Naive thymus-derived CD4-positive, alpha-beta T cell (primary cell): Measurements from ENCODE around the gene DTD1. TPM values are rescaled to one million over a fixed set of nuclear protein-coding genes. Genes with fewer than 3 reads are reported as not detected.
A peak's percentile ranks its signal among the peaks of the same experiment; 100 is the strongest.

Source experiments
- ATAC-seq: fragments of 150-1000 bp; cut with Tn5 transposase; 2 replicates; pipeline ENCODE4 v1.10.0; 2021; ENCODE audit warnings: mild to moderate bottlenecking, moderate library complexity
- CTCF ChIA-PET: fragments of 350-600 bp; sonication (Branson Sonifier 250); formaldehyde crosslinking; loops from one replicate; lab custom pipeline; 2021; ENCODE audit warnings: antibody characterized with exemption; lab: Charles Lee
- POLR2A ChIA-PET: fragments of 350-600 bp; sonication (Branson Sonifier 250); formaldehyde crosslinking; loops from one replicate; lab custom pipeline; 2021; ENCODE audit warnings: antibody characterized with exemption, inconsistent platforms; lab: Charles Lee
- DNase-seq, 9 donors: peaks; one replicate each; pipeline versions ENCODE4 v3.0.0 to v3.0.0-alpha.2; 2020 to 2022; ENCODE audit warnings: mixed read lengths in 1 of 9
- H3K27ac ChIP-seq: one replicate; pipeline ENCODE4 v1.7.0; 2013; ENCODE audit warnings: mild to moderate bottlenecking, low read depth, low read length, moderate library complexity
- H3K27me3 ChIP-seq, 2 donors: one replicate each; pipeline ENCODE4 v1.7.0; 2013; ENCODE audit warnings: low read length in 2 of 2, mild to moderate bottlenecking in 2 of 2, moderate library complexity in 2 of 2; ENCODE audit not compliant: control insufficient read depth in 2 of 2, insufficient read depth in 2 of 2
- H3K36me3 ChIP-seq, 3 experiments: 1 replicate in 2 of 3; 2 replicates in 1 of 3; pipeline ENCODE4 v1.7.0; 2013; ENCODE audit warnings: low read length in 3 of 3, mild to moderate bottlenecking in 3 of 3, moderate library complexity in 1 of 3; ENCODE audit not compliant: insufficient read depth in 3 of 3, control insufficient read depth in 2 of 3
- H3K4me1 ChIP-seq, 2 donors: one replicate each; pipeline ENCODE4 v1.7.0; 2013; ENCODE audit warnings: low read length in 2 of 2, mild to moderate bottlenecking in 2 of 2, moderate library complexity in 1 of 2; ENCODE audit not compliant: control insufficient read depth in 2 of 2, insufficient read depth in 2 of 2
- H3K4me3 ChIP-seq: 2 replicates; pipeline ENCODE4 v1.7.0; 2013; ENCODE audit warnings: mild to moderate bottlenecking, low read length
- H3K9me3 ChIP-seq, 3 experiments: 1 replicate in 2 of 3; 2 replicates in 1 of 3; pipeline ENCODE4 v1.7.0; 2013; ENCODE audit warnings: low read length in 3 of 3; ENCODE audit not compliant: control insufficient read depth in 2 of 3
- H3K27ac Mint-ChIP-seq, 9 donors: one replicate each; pipeline ENCODE4 v1.8.0; 2020 to 2022; ENCODE audit warnings: mixed read lengths in 9 of 9, mild to moderate bottlenecking in 8 of 9, moderate library complexity in 5 of 9, inconsistent platforms in 2 of 9
- H3K27me3 Mint-ChIP-seq, 5 donors: one replicate each; pipeline ENCODE4 v1.8.0; 2021 to 2022; ENCODE audit warnings: mixed read lengths in 5 of 5, mild to moderate bottlenecking in 1 of 5
- H3K36me3 Mint-ChIP-seq, 5 donors: one replicate each; pipeline ENCODE4 v1.8.0; 2020 to 2022; ENCODE audit warnings: mixed read lengths in 5 of 5, mild to moderate bottlenecking in 3 of 5, inconsistent platforms in 1 of 5
- H3K4me1 Mint-ChIP-seq, 7 donors: one replicate each; pipeline ENCODE4 v1.8.0; 2020 to 2022; ENCODE audit warnings: mixed read lengths in 7 of 7, mild to moderate bottlenecking in 3 of 7, inconsistent platforms in 1 of 7
- H3K4me3 Mint-ChIP-seq, 10 donors: one replicate each; pipeline ENCODE4 v1.8.0; 2020 to 2022; ENCODE audit warnings: mild to moderate bottlenecking in 10 of 10, mixed read lengths in 10 of 10, moderate library complexity in 6 of 10, inconsistent platforms in 2 of 10
- H3K9me3 Mint-ChIP-seq, 11 donors: one replicate each; pipeline ENCODE4 v1.8.0; 2020 to 2022; ENCODE audit warnings: mixed read lengths in 11 of 11, mild to moderate bottlenecking in 4 of 11, inconsistent platforms in 1 of 11, moderate library complexity in 1 of 11
- intact Hi-C, 2 donors: fragments of 100-400 bp; cut with micrococcal nuclease; formaldehyde crosslinking; loops; one replicate each; pipeline ENCODE4 v1.15.1; 2023
- polyA plus RNA-seq, 2 donors: library from polyadenylated mRNA; unstranded; fragments of 300-500 nt; fragmentation: Illumina TruSeq; gene quantifications; one replicate each; pipeline ENCODE4 v1.2.3, GENCODE V29; 2021
- total RNA-seq, 6 experiments: library from RNA in 5 of 6; stranded (reverse) in 5 of 6; gene quantifications; 1 replicate in 5 of 6; 2 replicates in 1 of 6; pipeline ENCODE4 v1.2.3 and lab custom pipeline; 2021 to 2026

Gene DTD1
- total and polyA plus RNA-seq, 7 experiments from 2014 or later: 12.7 to 42.5 (median 16.6) TPM

DNA sequence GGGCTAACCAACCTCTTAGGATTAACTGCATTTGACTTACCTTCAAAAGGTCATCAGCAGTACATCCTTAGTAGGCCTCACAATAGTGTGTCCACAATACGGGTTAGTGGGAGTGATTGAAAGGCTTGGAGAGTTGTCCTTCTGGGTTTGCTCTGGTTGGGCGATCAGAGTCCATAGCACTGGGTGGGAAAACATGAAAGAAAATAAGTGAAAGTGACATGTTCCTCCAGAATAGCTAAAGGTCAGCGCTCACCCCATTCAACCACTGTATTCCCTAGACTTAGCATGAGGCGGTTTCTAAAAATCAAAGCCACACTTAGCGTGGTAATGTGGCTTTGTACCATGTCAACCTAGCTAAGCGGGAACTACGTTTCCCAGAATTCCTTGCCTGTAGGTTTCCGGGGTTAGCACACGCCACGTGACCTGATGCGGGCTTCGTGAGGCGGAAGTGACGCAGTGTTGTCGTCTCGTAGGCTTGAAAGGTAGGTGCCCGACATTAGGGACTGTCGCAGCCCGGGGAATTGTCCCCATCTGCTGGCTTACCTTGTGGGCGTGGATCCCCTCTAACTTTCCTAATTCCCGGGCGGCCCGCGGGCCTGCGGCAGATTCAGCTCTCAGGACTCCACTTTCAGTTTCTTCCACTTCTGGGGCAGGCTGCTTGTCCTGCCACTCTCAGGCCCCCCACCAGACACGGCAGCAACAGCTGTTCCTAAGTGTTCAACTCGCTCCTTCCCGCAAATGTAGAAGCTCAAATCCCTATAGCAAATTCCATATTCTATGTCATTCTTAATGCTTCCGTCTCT lies 206.0 kb downstream of the DTD1 start:
- CTCF ChIA-PET: interaction anchor here (0.6 kb wide), 1 partner anchor 653 kb away, joined by 4 read pairs; no protein-coding TSS in a partner anchor
- H3K4me1 ChIP-seq: peaks cover 8% of the 10 kb centered on the region in 2 donors
- H3K27me3 Mint-ChIP-seq: peaks cover 11 to 26% (median 21%) of the 10 kb centered on the region in 5 donors
- ATAC-seq: peak; percentile 99
- H3K4me3 ChIP-seq: peak overlapping the region; percentile 87
- peak; percentile 62 to 94 (median 87) for DNase-seq
- peaks cover 0 to 10% (median 1%) of the 10 kb centered on the region in 11 donors for H3K9me3 Mint-ChIP-seq
- peak overlapping the region; percentile 92 for H3K27ac ChIP-seq
- no peaks in the 10 kb centered on the region for H3K27me3 ChIP-seq
- H3K4me3 Mint-ChIP-seq: peak overlapping the region; percentile 85 to 99 (median 96)
- POLR2A ChIA-PET: interaction anchor here (0.7 to 1.6 kb wide), 14 partner anchors 10 to 1223 kb away, joined by 3 to 12 read pairs (median 4); partner anchors contain the start of genes DZANK1, NAA20, POLR3F and RBBP9
- peak overlapping the region; percentile 97 to 100 (median 99) for H3K27ac Mint-ChIP-seq
- intact Hi-C loops: loop anchor here (1.0 to 10.0 kb wide), 13 partner anchors 11 to 1921 kb away; partner anchors contain the start of genes DTD1 (in 2 of the 2), DZANK1 (in 2 of the 2), KAT14 (in 2 of the 2) and PET117 (in 2 of the 2)
- H3K4me1 Mint-ChIP-seq: peaks cover 0 to 24% (median 18%) of the 10 kb centered on the region in 7 donors
- H3K9me3 ChIP-seq: no peaks in the 10 kb centered on the region
- no peaks in the 10 kb centered on the region for H3K36me3 ChIP-seq
- peaks cover 5 to 26% (median 8%) of the 10 kb centered on the region in 5 donors for H3K36me3 Mint-ChIP-seq

DNA sequence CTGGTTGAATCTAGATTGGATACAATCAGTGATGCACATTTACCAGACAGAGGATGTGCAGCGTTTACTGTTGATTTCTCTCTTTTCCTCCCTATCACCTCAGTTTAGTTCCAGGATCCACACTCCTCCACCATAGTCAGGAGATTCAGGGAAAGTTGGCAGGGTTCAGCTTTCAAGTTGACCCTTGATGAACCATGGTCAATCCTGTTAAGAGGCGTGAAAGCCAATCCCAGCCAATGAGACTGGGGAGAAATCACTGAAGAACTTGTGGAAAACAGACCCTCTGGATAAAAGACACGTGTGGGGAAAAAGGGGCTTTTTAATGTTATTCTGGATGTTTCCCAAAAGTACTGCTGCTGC lies 206.6 kb downstream of the DTD1 start:
- peaks cover 0 to 12% (median 1%) of the 10 kb centered on the region in 11 donors for H3K9me3 Mint-ChIP-seq
- H3K9me3 ChIP-seq: no peaks in the 10 kb centered on the region
- peaks cover 13 to 29% (median 21%) of the 10 kb centered on the region in 5 donors for H3K27me3 Mint-ChIP-seq
- no peak for DNase-seq
- peaks cover 0 to 24% (median 18%) of the 10 kb centered on the region in 7 donors for H3K4me1 Mint-ChIP-seq
- peak overlapping the region; percentile 87 for H3K4me3 ChIP-seq
- H3K4me3 Mint-ChIP-seq: peak overlapping the region; percentile 85 to 99 (median 96)
- peak overlapping the region; percentile 92 for H3K27ac ChIP-seq
- peaks cover 5 to 26% (median 8%) of the 10 kb centered on the region in 5 donors for H3K36me3 Mint-ChIP-seq
- intact Hi-C loops: loop anchor here (1.0 to 10.0 kb wide), 13 partner anchors 11 to 1920 kb away; partner anchors contain the start of genes DTD1 (in 2 of the 2), DZANK1 (in 2 of the 2), KAT14 (in 2 of the 2) and PET117 (in 2 of the 2)
- H3K4me1 ChIP-seq: peaks cover 8% of the 10 kb centered on the region in 2 donors
- peak; percentile 1 for ATAC-seq
- no peaks in the 10 kb centered on the region for H3K27me3 ChIP-seq
- CTCF ChIA-PET: no interaction called here
- POLR2A ChIA-PET: interaction anchor here (0.9 to 1.6 kb wide), 12 partner anchors 9 to 1222 kb away, joined by 3 to 12 read pairs (median 6); partner anchors contain the start of genes DZANK1, NAA20, POLR3F and RBBP9
- no peaks in the 10 kb centered on the region for H3K36me3 ChIP-seq
- H3K27ac Mint-ChIP-seq: peak overlapping the region; percentile 97 to 100 (median 99)

GRCh38 chr20:18795366-18795765 lies 207.5 kb downstream of the DTD1 start:
- no peak for DNase-seq
- ChIA-PET CTCF (no interaction called here), POLR2A (no interaction called here)
- Mint-ChIP-seq H3K4me3 (peak overlapping the region in 6 of 10 donors; percentile 88 to 99 (median 96)), H3K9me3 (peaks cover 0 to 13% (median under 1%) of the 10 kb centered on the region in 11 donors), H3K27ac (peak overlapping the region in 8 of 9 donors; percentile 98 to 100 (median 99)), H3K36me3 (peaks cover 5 to 26% (median 8%) of the 10 kb centered on the region in 5 donors), H3K27me3 (peaks cover 11 to 21% (median 13%) of the 10 kb centered on the region in 5 donors), H3K4me1 (peaks cover 0 to 24% (median 18%) of the 10 kb centered on the region in 7 donors)
- Histone ChIP-seq H3K36me3 (no peaks in the 10 kb centered on the region), H3K27me3 (no peaks in the 10 kb centered on the region), H3K4me3 (no peak overlapping the region), H3K4me1 (peaks cover 8% of the 10 kb centered on the region in 2 donors), H3K27ac (no peak overlapping the region), H3K9me3 (no peaks in the 10 kb centered on the region)
- no peak for ATAC-seq
- intact Hi-C loops: loop anchor here (2.0 to 10.0 kb wide), 3 partner anchors 661 to 1919 kb away; partner anchors contain the start of genes RALGAPA2 (in 2 of the 2), KAT14 (in 1 of the 2), PET117 (in 1 of the 2) and RRBP1 (in 1 of the 2)

DNA sequence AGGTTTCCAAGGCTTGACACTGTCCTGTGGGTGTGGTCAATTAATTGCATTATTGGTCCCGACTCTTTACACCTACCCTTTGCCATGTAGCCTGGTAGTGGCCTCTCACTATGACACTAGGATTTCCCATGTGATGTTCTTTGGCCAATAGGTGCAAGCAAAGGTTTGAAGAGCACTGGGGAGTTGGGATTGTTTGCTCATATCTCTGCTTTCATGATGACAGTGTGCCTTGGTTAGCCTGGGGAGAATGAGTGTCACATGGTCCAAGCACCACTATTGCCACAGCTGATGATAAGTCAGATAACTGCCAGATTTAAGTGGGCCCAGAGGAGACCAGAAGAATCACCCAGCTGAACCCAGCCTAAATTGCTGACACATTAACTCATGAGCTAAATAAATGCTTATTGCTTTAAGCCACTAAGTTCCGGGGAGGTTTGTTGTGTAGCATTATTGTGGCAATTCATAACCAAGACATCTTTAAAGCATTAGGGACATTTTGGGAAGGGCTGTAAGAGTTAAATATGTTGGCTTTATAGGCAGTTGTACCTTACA lies 208.5 kb downstream of the DTD1 start:
- intact Hi-C loops: loop anchor here (10.0 kb wide), 2 partner anchors 662 to 1918 kb away; partner anchors contain the start of genes RALGAPA2 (in 2 of the 2), KAT14 (in 1 of the 2) and PET117 (in 1 of the 2)
- H3K4me1 Mint-ChIP-seq: peaks cover 0 to 24% (median 18%) of the 10 kb centered on the region in 7 donors
- H3K27ac Mint-ChIP-seq: peak overlapping the region in 3 of 9 donors; percentile 32 to 63 (median 32)

GRCh38 chr20:18801516-18801915 lies 213.7 kb downstream of the DTD1 start:
- H3K36me3 Mint-ChIP-seq: peaks cover 0 to 13% (median 4%) of the 10 kb centered on the region in 5 donors
- ChIA-PET CTCF (no interaction called here), POLR2A (interaction anchor here (0.5 kb wide), 1 partner anchor 228 kb away, joined by 3 read pairs; no protein-coding TSS in a partner anchor)
- no peak for DNase-seq
- Histone ChIP-seq H3K36me3 (no peaks in the 10 kb centered on the region), H3K27me3 (no peaks in the 10 kb centered on the region), H3K4me1 (peaks cover 0 to 16% of the 10 kb centered on the region in 2 donors), H3K9me3 (no peaks in the 10 kb centered on the region), H3K4me3 (no peak overlapping the region), H3K27ac (no peak overlapping the region)
- peaks cover 0 to 22% (median 18%) of the 10 kb centered on the region in 7 donors for H3K4me1 Mint-ChIP-seq
- H3K27me3 Mint-ChIP-seq: peaks cover 0 to 17% (median 3%) of the 10 kb centered on the region in 5 donors
- peaks cover 0 to 8% (median under 1%) of the 10 kb centered on the region in 11 donors for H3K9me3 Mint-ChIP-seq
- H3K4me3 Mint-ChIP-seq: no peak overlapping the region
- intact Hi-C loops: no loop called here
- no peak overlapping the region for H3K27ac Mint-ChIP-seq
- ATAC-seq: no peak

More for the DNA sequence above, 208.5 kb downstream of the DTD1 start:
- Mint-ChIP-seq H3K9me3 (peaks cover 0 to 13% (median 0%) of the 10 kb centered on the region in 11 donors), H3K36me3 (peaks cover 5 to 26% (median 8%) of the 10 kb centered on the region in 5 donors), H3K4me3 (no peak overlapping the region), H3K27me3 (peaks cover 5 to 16% (median 10%) of the 10 kb centered on the region in 5 donors)
- Histone ChIP-seq H3K9me3 (no peaks in the 10 kb centered on the region), H3K36me3 (no peaks in the 10 kb centered on the region), H3K27me3 (no peaks in the 10 kb centered on the region), H3K27ac (no peak overlapping the region), H3K4me1 (peaks cover 8% of the 10 kb centered on the region in 2 donors), H3K4me3 (no peak overlapping the region)
- DNase-seq (no peak), ATAC-seq (no peak)
- POLR2A ChIA-PET: no interaction called here
- CTCF ChIA-PET: no interaction called here
